ENCODE measurements around the gene ACTL7B.
"Not testable (repeated sequence)": the region's sequence is repeated elsewhere in the genome, so short reads cannot be mapped to it uniquely, and the experiment has no call there.

The ACTL7B gene

GRCh38 chr9:108844391-108844790 is 11.4 kb downstream of the ACTL7B start:
- no peak for DNase-seq

- no peak for DNase-seq
Measured at GRCh38 chr9:108842610-108843295, 13.0 kb downstream of the ACTL7B start.

- DNase-seq: not testable (repeated sequence)
Measured at GRCh38 chr9:108839561-108839960, 16.2 kb downstream of the ACTL7B start.

GRCh38 chr9:108838017-108838416 is 17.8 kb downstream of the ACTL7B start:
- DNase-seq: no peak

- no peak for DNase-seq
Measured at GRCh38 chr9:108837530-108837929, 18.3 kb downstream of the ACTL7B start.

GRCh38 chr9:108836781-108837180 is 19.0 kb downstream of the ACTL7B start:
- DNase-seq: no peak

GRCh38 chr9:108836319-108836718 is 19.5 kb downstream of the ACTL7B start:
- DNase-seq: no peak

GRCh38 chr9:108835831-108836230 is 20.0 kb downstream of the ACTL7B start:
- DNase-seq: no peak

GRCh38 chr9:108834959-108835665 is 20.7 kb downstream of the ACTL7B start:
- no peak for DNase-seq

- no peak for DNase-seq
Measured at GRCh38 chr9:108832179-108832500, 23.6 kb downstream of the ACTL7B start.

- DNase-seq: no peak
Measured at GRCh38 chr9:108831496-108832178, 24.1 kb downstream of the ACTL7B start.

GRCh38 chr9:108830272-108830671 is 25.5 kb downstream of the ACTL7B start:
- no peak for DNase-seq

- no peak for DNase-seq
Measured at GRCh38 chr9:108823829-108824228, 32.0 kb downstream of the ACTL7B start.

GRCh38 chr9:108816037-108816436 is 39.7 kb downstream of the ACTL7B start:
- DNase-seq: no peak

GRCh38 chr9:108815156-108815555 is 40.6 kb downstream of the ACTL7B start:
- no peak for DNase-seq

- no peak for DNase-seq
Measured at GRCh38 chr9:108813951-108814601, 41.7 kb downstream of the ACTL7B start.

- no peak for DNase-seq
Measured at GRCh38 chr9:108812396-108813025, 43.3 kb downstream of the ACTL7B start.

- no peak for DNase-seq
Measured at GRCh38 chr9:108811944-108812343, 43.8 kb downstream of the ACTL7B start.

GRCh38 chr9:108809269-108809668 is 46.5 kb downstream of the ACTL7B start:
- no peak for DNase-seq

Measured in CD4-positive, alpha-beta T cell treated with Interleukin-4 for 4 hours (primary cell).